Measurements from ENCODE around the gene ADAMTS2. TPM values are rescaled to one million over a fixed set of nuclear protein-coding genes. Genes with fewer than 3 reads are reported as not detected.
A peak's percentile ranks its signal among the peaks of the same experiment; 100 is the strongest.

ADAMTS2 gene
- total and polyA plus RNA-seq, 2 of the 4 experiments (the other 2 are of a cell fraction): 19.0 to 58.8 TPM

GRCh38 chr5:179378441-179379271 lies 33.4 kb upstream of the ADAMTS2 start:
- BruUV-seq (replicated peaks): no TSS peak
- in situ Hi-C loops (cut with MboI; ENCODE audit: low sequenced_read_pairs) (no loop called here), intact Hi-C loops (cut with micrococcal nuclease) (loop anchor here (1.0 kb wide), 1 partner anchor 33 kb away; the partner anchor contains the start of gene ADAMTS2), dilution Hi-C loops (cut with HindIII; ENCODE audit: low sequenced_read_pairs, unreplicated experiment) (no loop called here)
- no peaks in the 10 kb centered on the region for H3K36me3 ChIP-seq (ENCODE audit: control insufficient read depth, insufficient read depth, low read length)
- no peaks in the 10 kb centered on the region for H3K9me3 ChIP-seq (ENCODE audit: control insufficient read depth, insufficient read depth, low read length)
- H3K9ac ChIP-seq (ENCODE audit: low read depth, low read length): peak overlapping the region; percentile 50
- peak overlapping the region; percentile 59 for H3K4ac ChIP-seq (ENCODE audit: low read depth, low read length)
- peaks cover 4 to 20% of the 10 kb centered on the region in 2 experiments; a peak in 3 of 4 replicates for H3K79me1 ChIP-seq (ENCODE audit: low read depth in 1 of 2, low read length in 2 of 2)
- H2AK9ac ChIP-seq (replicated peaks; ENCODE audit: low read depth, low read length, poor library complexity): peak overlapping the region; percentile 2
- H3K56ac ChIP-seq (ENCODE audit: extremely low read depth, insufficient read depth, low read length): peak overlapping the region; percentile 58
- H4K5ac ChIP-seq (ENCODE audit: low read depth, low read length): peak overlapping the region; percentile 24
- H3K4me2 ChIP-seq (ENCODE audit: low read depth, low read length): peak overlapping the region; percentile 7
- peak overlapping the region; percentile 63 to 80 for H4K8ac ChIP-seq (ENCODE audit: low read depth in 2 of 2, low read length in 2 of 2)
- TF ChIP-seq USF2 (IDR thresholded peaks at IDR 0.05; ENCODE audit: low read depth, low read length): no peak
- 0 out of 2 replicates have a peak, but pooled peaks have one; percentile 8 for TF ChIP-seq MXI1 (IDR thresholded peaks at IDR 0.05; ENCODE audit: borderline replicate concordance, low read depth, low read length)
- H2BK120ac ChIP-seq (ENCODE audit: low read depth, low read length): peak overlapping the region; percentile 86
- H2BK5ac ChIP-seq (ENCODE audit: low read depth, low read length, poor library complexity, severe bottlenecking): peak overlapping the region; percentile 27
- DNase-seq (peak; percentile 78), ATAC-seq (ENCODE audit: low read depth) (peak; percentile 85)
- H2BK20ac ChIP-seq (ENCODE audit: low read depth, low read length): peak overlapping the region; percentile 45
- H3K27me3 ChIP-seq (ENCODE audit: control insufficient read depth, insufficient read depth, low read length): no peaks in the 10 kb centered on the region
- peak overlapping the region; percentile 19 for H3K18ac ChIP-seq (ENCODE audit: low read depth, low read length)
- no peak overlapping the region for H3K4me3 ChIP-seq (ENCODE audit: insufficient read depth, low read depth, low read length)
- peak overlapping the region; percentile 90 for H3K23ac ChIP-seq (ENCODE audit: low read depth, low read length)
- peaks cover 27% of the 10 kb centered on the region for H3K4me1 ChIP-seq (ENCODE audit: control insufficient read depth, insufficient read depth, low read length)
- peak overlapping the region; percentile 79 for H2AK5ac ChIP-seq (ENCODE audit: low read depth, low read length)
- ChIA-PET CTCF (no interaction called here), POLR2A (ENCODE audit: unreplicated experiment) (no interaction called here)
- H4K91ac ChIP-seq (ENCODE audit: insufficient read depth, low read depth, low read length): peak overlapping the region; percentile 88
- peak overlapping the region; percentile 96; the same call in 2 of the 3 replicates for H2BK15ac ChIP-seq (ENCODE audit: low read depth, low read length)
- H2AFZ ChIP-seq (replicated peaks; ENCODE audit: low read length, poor library complexity): peak overlapping the region; percentile 65
- 50% methylated on average over 3 of the region's 16 CpGs; no CpG with 5 or more reads in 1 of the 2 experiments for WGBS, 2 experiments (ENCODE audit: extremely low coverage in 2 of 2, insufficient read length in 1 of 2)
- peak overlapping the region; percentile 87 for H3K27ac ChIP-seq (ENCODE audit: insufficient read depth, low read length)
- peaks cover 17% of the 10 kb centered on the region for H3K9me1 ChIP-seq (ENCODE audit: insufficient read depth, low read length)
- H3K14ac ChIP-seq (replicated peaks; ENCODE audit: low read depth, low read length): peak overlapping the region; percentile 56
- H4K20me1 ChIP-seq (ENCODE audit: insufficient read depth, low read length): no peaks in the 10 kb centered on the region
